ACC112 (cell line): ENCODE measurements around the gene ATP2B2.

Experiments used
- H2AFZ ChIP-seq: fragments of 200-600 bp; sonication (generic); one replicate; pipeline ENCODE4 v1.6.0; 2017; ENCODE audit warnings: antibody characterized with exemption, low read length; ENCODE audit not compliant: unreplicated experiment
- H3K27ac ChIP-seq: fragments of 200-600 bp; sonication (generic); 2 replicates; pipeline ENCODE4 v1.5.1; 2014; ENCODE audit warnings: low read depth, mild to moderate bottlenecking, antibody characterized with exemption, low read length, moderate library complexity
- H3K27me3 ChIP-seq: fragments of 200-600 bp; sonication (generic); 2 replicates; pipeline ENCODE4 v1.6.1; 2014; ENCODE audit warnings: mild to moderate bottlenecking, antibody characterized with exemption, low read length, moderate library complexity, mixed read lengths; ENCODE audit not compliant: insufficient read depth
- H3K36me3 ChIP-seq: fragments of 200-600 bp; sonication (generic); 2 replicates; pipeline ENCODE4 v1.6.1; 2016; ENCODE audit warnings: mild to moderate bottlenecking, antibody characterized with exemption, low read length, moderate library complexity, mixed read lengths; ENCODE audit not compliant: insufficient read depth
- H3K4me1 ChIP-seq: fragments of 200-600 bp; sonication (generic); one replicate; pipeline ENCODE4 v1.6.1; 2016; ENCODE audit warnings: low read length, mixed read lengths; ENCODE audit not compliant: insufficient read depth, unreplicated experiment, control insufficient read depth
- H3K4me3 ChIP-seq: fragments of 200-600 bp; sonication (generic); 2 replicates; pipeline ENCODE4 v1.5.1; 2014; ENCODE audit warnings: mild to moderate bottlenecking, low read depth, low read length
- H3K79me2 ChIP-seq: fragments of 200-600 bp; sonication (generic); one replicate; pipeline ENCODE4 v1.6.0; 2016; ENCODE audit warnings: low read length; ENCODE audit not compliant: control insufficient read depth, unreplicated experiment, insufficient read depth

Gene ATP2B2

GRCh38 chr3:10504171-10505049 lies 976 bp downstream of the ATP2B2 start:
- no peaks in the 10 kb centered on the region for H3K79me2 ChIP-seq
- no peak overlapping the region for H3K27ac ChIP-seq
- no peaks in the 10 kb centered on the region for H3K36me3 ChIP-seq
- H3K27me3 ChIP-seq = peaks cover 64% of the 10 kb centered on the region
- no peak overlapping the region for H2AFZ ChIP-seq
- no peak overlapping the region for H3K4me3 ChIP-seq
- H3K4me1 ChIP-seq = no peaks in the 10 kb centered on the region

- Histone ChIP-seq H3K4me1 (no peaks in the 10 kb centered on the region), H3K27me3 (peaks cover 74% of the 10 kb centered on the region)
Measured at GRCh38 chr3:10503217-10503796, 2.1 kb downstream of the ATP2B2 start.

DNA sequence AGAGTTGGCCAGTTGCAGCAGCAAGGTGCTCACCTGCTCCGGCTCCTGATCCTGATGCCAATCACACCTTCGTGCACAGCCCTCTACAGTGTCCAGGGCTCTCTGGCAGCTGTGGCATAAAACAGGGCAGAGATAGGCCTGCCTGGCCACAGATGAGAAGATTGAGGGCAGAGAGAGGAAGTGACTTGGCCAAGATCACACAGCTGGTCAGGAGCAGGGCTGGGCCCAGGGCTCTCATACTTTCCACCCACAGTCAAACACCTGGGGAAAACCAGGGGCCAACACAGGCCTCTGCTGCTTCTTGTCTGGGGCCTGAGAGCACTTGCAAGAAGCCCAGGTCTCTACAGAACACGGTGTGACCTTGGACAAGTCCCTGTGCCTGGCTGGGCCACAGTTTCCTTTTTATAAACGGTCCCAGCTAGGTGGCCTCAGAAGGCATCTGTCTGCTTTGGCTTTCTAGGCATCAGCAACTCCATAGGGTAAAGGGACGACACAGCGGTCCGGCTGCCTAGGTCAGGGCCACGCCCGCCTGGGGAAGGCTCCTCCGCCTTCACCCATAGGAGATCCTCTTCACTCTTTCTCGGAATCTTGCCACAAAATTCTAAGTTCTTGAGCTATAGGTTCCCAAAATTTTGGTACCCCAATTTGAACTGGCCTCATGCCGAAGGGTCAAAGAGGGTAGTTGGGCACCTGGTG lies 3.1 kb downstream of the ATP2B2 start:
- Histone ChIP-seq H3K27ac (no peak overlapping the region), H2AFZ (no peak overlapping the region), H3K36me3 (no peaks in the 10 kb centered on the region), H3K79me2 (no peaks in the 10 kb centered on the region), H3K27me3 (peaks cover 79% of the 10 kb centered on the region), H3K4me3 (no peak overlapping the region), H3K4me1 (no peaks in the 10 kb centered on the region)

More at GRCh38 chr3:10503217-10503796, 2.1 kb downstream of the ATP2B2 start:
- no peaks in the 10 kb centered on the region for H3K36me3 ChIP-seq
- H3K4me3 ChIP-seq = no peak overlapping the region
- H2AFZ ChIP-seq = no peak overlapping the region
- H3K27ac ChIP-seq = no peak overlapping the region
- no peaks in the 10 kb centered on the region for H3K79me2 ChIP-seq

GRCh38 chr3:10501664-10502052 lies 3.7 kb downstream of the ATP2B2 start:
- Histone ChIP-seq H3K4me3 (no peak overlapping the region), H3K27me3 (peaks cover 79% of the 10 kb centered on the region), H2AFZ (no peak overlapping the region), H3K4me1 (no peaks in the 10 kb centered on the region), H3K79me2 (no peaks in the 10 kb centered on the region), H3K36me3 (no peaks in the 10 kb centered on the region), H3K27ac (no peak overlapping the region)

DNA sequence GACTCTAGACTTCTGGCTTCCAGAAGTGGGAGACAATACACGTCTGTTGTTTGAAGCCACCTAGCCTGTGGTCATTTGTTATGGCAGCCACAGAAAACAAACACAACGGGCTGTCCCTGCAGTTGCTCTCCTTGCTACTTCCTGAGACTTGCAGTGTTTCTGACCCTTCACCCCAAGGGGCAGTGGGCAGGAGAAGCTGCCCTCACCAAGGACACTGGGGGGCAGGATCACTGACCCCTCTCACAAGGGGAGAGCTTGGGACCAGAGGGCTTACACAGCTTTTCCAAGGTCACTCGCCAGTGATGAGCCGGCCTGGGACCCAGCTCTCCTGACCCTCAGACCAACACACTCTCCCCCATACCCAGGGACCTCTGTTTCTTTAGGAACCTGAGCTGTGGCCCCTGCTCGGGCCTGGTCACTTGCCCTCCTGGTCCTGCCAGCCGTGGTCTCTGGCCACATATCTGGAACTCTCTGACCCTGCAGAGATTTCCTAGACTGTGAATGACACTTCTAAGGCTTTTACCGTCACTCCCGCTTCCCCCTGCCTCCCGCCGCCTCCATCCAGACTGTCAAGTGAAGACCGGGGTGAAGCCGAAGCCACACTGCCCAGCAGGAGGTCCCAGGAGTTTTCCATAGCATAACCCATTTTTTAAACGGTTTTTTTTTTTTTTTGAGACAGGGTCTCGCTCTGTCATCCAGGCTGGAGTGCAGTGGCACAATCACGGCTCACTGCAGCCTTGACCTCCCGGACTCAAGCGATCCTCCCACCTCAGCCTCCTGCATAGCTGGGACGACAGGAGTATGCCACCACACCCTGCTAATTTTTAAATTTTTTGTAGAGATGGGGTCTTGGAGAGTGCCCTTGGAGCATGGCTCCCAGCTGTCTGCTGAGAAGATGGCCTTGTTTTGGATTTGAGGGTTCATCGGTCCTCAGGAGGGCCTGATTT lies 4.4 kb downstream of the ATP2B2 start:
- Histone ChIP-seq H2AFZ (no peak overlapping the region), H3K36me3 (no peaks in the 10 kb centered on the region), H3K27ac (no peak overlapping the region), H3K27me3 (peaks cover 74% of the 10 kb centered on the region), H3K4me1 (no peaks in the 10 kb centered on the region), H3K4me3 (no peak overlapping the region), H3K79me2 (no peaks in the 10 kb centered on the region)

DNA sequence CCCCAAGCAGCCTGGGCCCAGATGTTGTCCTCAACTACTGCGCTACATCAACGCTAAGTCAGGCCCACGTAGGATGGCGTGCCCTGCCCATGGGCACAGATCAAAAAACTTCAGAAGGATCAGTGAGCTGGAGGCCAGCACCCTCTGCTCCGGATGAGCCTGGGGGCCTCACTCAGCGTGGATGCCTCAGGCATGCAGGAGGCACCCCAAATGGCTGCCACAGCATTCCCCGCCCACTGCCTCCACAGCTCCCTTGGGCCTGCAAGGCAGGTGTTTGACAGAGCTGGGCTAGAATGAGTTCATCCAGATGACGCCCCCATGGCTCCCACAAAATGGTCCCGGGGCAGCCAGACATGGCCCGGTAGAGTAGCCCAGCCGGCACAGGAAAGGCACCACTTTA lies 7.1 kb downstream of the ATP2B2 start:
- peaks cover 6% of the 10 kb centered on the region for H3K4me1 ChIP-seq
- H3K27ac ChIP-seq = no peak overlapping the region
- no peak overlapping the region for H2AFZ ChIP-seq
- H3K27me3 ChIP-seq = peaks cover 56% of the 10 kb centered on the region
- no peaks in the 10 kb centered on the region for H3K36me3 ChIP-seq
- no peak overlapping the region for H3K4me3 ChIP-seq
- no peaks in the 10 kb centered on the region for H3K79me2 ChIP-seq

GRCh38 chr3:10497439-10497838 lies 7.9 kb downstream of the ATP2B2 start:
- H3K79me2 ChIP-seq = no peaks in the 10 kb centered on the region
- H3K4me1 ChIP-seq = peaks cover 6% of the 10 kb centered on the region
- no peak overlapping the region for H3K4me3 ChIP-seq
- no peak overlapping the region for H3K27ac ChIP-seq
- no peak overlapping the region for H2AFZ ChIP-seq
- H3K36me3 ChIP-seq = no peaks in the 10 kb centered on the region
- peaks cover 56% of the 10 kb centered on the region for H3K27me3 ChIP-seq

- H3K4me1 ChIP-seq = peaks cover 6% of the 10 kb centered on the region
Measured at GRCh38 chr3:10496121-10496863, 9.1 kb downstream of the ATP2B2 start.

DNA sequence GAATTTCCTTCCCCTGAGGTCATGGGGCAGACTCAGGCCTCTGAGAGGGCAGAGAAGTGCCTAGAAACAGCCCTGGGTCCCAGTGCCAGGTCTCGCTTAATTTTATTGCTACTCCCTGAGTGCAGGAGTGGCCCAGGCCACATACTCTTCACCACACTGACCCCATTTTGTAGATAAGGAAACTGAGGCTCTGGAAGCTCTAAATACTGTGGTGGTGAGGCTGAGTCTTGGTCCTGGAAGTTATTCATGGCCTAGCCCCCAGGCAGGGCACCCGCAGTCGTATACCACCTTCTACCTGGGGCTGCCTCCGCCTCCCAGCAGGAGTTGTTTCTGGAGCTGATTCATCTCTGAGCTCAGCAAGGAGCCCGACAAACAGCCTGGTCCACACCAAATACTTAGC lies 9.8 kb downstream of the ATP2B2 start:
- Histone ChIP-seq H3K79me2 (no peaks in the 10 kb centered on the region), H3K27me3 (peaks cover 57% of the 10 kb centered on the region), H3K4me1 (peaks cover 6% of the 10 kb centered on the region), H2AFZ (no peak overlapping the region), H3K36me3 (no peaks in the 10 kb centered on the region), H3K27ac (no peak overlapping the region), H3K4me3 (no peak overlapping the region)

More at GRCh38 chr3:10496121-10496863, 9.1 kb downstream of the ATP2B2 start:
- no peak overlapping the region for H3K4me3 ChIP-seq
- no peak overlapping the region for H2AFZ ChIP-seq
- peaks cover 62% of the 10 kb centered on the region for H3K27me3 ChIP-seq
- H3K27ac ChIP-seq = no peak overlapping the region
- no peaks in the 10 kb centered on the region for H3K79me2 ChIP-seq
- H3K36me3 ChIP-seq = no peaks in the 10 kb centered on the region
